A673 (cell line): ENCODE measurements around the gene OTOR. TPM values are rescaled to one million over a fixed set of nuclear protein-coding genes. Genes with fewer than 3 reads are reported as not detected.

ENCODE experiments used
- BruUV-seq: library from RNA; stranded (reverse); fragments of 400-500 nt; replicated peaks from 2 replicates; lab custom pipeline; 2021; lab: Mats Ljungman, UMichigan
- CTCF ChIA-PET: fragments of 300-600 bp; sonication (Branson Sonifier 250); formaldehyde crosslinking; loops from one replicate; lab custom pipeline; 2022; ENCODE audit warnings: antibody characterized with exemption; lab: Charles Lee
- POLR2A ChIA-PET: fragments of 300-600 bp; sonication (Branson Sonifier 250); formaldehyde crosslinking; loops from one replicate; lab custom pipeline; 2022; ENCODE audit warnings: antibody characterized with exemption; ENCODE audit not compliant: low non-redundant PET; lab: Charles Lee
- DNase-seq: peaks from one replicate; pipeline ENCODE4 v3.0.0-alpha.2; 2015; ENCODE audit warnings: low spot score
- H3K27ac ChIP-seq: fragments of 200-600 bp; sonication (generic); 2 replicates; pipeline ENCODE4 v1.5.1; 2016; ENCODE audit warnings: mixed run types, low read depth, mild to moderate bottlenecking, mixed read lengths, antibody characterized with exemption, low read length; ENCODE audit not compliant: poor library complexity, severe bottlenecking
- H3K27me3 ChIP-seq: fragments of 200-600 bp; sonication (generic); replicated peaks from 2 replicates; pipeline ENCODE4 v1.6.1; 2017; ENCODE audit warnings: mixed run types, low read depth, mild to moderate bottlenecking, mixed read lengths, antibody characterized with exemption, low read length; ENCODE audit not compliant: insufficient read depth, poor library complexity
- H3K36me3 ChIP-seq: fragments of 200-600 bp; sonication (generic); 2 replicates; pipeline ENCODE4 v1.6.1; 2016; ENCODE audit warnings: mixed run types, mild to moderate bottlenecking, mixed read lengths, antibody characterized with exemption, low read length; ENCODE audit not compliant: insufficient read depth, poor library complexity, severe bottlenecking
- H3K4me1 ChIP-seq: fragments of 200-600 bp; sonication (generic); 2 replicates; pipeline ENCODE4 v1.6.1; 2017; ENCODE audit warnings: mixed run types, mild to moderate bottlenecking, mixed read lengths, antibody characterized with exemption, low read length; ENCODE audit not compliant: insufficient read depth, poor library complexity, severe bottlenecking
- H3K4me3 ChIP-seq: fragments of 200-600 bp; sonication (generic); 2 replicates; pipeline ENCODE4 v1.5.1; 2016; ENCODE audit warnings: low read depth, mixed run types, mild to moderate bottlenecking, mixed read lengths, low read length; ENCODE audit not compliant: poor library complexity, severe bottlenecking
- H3K9me3 ChIP-seq: fragments of 200-600 bp; sonication (generic); 2 replicates; pipeline ENCODE4 v1.6.1; 2016; ENCODE audit warnings: mixed run types, low read depth, mild to moderate bottlenecking, mixed read lengths, antibody characterized with exemption, low read length; ENCODE audit not compliant: poor library complexity, severe bottlenecking
- EZH2 ChIP-seq: fragments of 200-600 bp; sonication (generic); IDR thresholded peaks from 2 replicates; pipeline ENCODE4 v1.6.1; 2017; ENCODE audit warnings: borderline replicate concordance, low read depth, mild to moderate bottlenecking, mixed read lengths, antibody characterized with exemption, low read length; ENCODE audit not compliant: poor library complexity, severe bottlenecking
- intact Hi-C: fragments of 100-400 bp; cut with micrococcal nuclease; formaldehyde crosslinking; loops from one replicate; pipeline ENCODE4 v1.10.0; 2022; ENCODE audit not compliant: unreplicated experiment
- total RNA-seq: library from RNA; stranded (reverse); gene quantifications from 2 replicates; pipeline ENCODE4 v1.2.3, GENCODE V29; 2021
- TF ChIP-seq, protein P1 (sequence below): fragments of 300-800, 200-600 bp; sonication (generic); conservative IDR thresholded peaks from 2 replicates; pipeline ENCODE4 v1.5.1; 2017; ENCODE audit warnings: low read depth, mild to moderate bottlenecking, antibody characterized with exemption, low read length, moderate library complexity, mixed read lengths

The OTOR gene
- total RNA-seq, 1 experiment from 2014 or later = not detected

GRCh38 chr20:16703570-16703969 lies 44.6 kb upstream of the OTOR start:
- no TSS peak for BruUV-seq
- Histone ChIP-seq H3K27me3 (no peaks in the 10 kb centered on the region), H3K9me3 (no peaks in the 10 kb centered on the region), H3K36me3 (no peaks in the 10 kb centered on the region), H3K4me1 (no peaks in the 10 kb centered on the region), H3K4me3 (no peak overlapping the region), H3K27ac (no peak overlapping the region)
- no peak for DNase-seq
- ChIA-PET POLR2A (no interaction called here), CTCF (no interaction called here)
- intact Hi-C loops = no loop called here
- TF ChIP-seq EZH2 = no peak
- TF ChIP-seq, protein P1, sequence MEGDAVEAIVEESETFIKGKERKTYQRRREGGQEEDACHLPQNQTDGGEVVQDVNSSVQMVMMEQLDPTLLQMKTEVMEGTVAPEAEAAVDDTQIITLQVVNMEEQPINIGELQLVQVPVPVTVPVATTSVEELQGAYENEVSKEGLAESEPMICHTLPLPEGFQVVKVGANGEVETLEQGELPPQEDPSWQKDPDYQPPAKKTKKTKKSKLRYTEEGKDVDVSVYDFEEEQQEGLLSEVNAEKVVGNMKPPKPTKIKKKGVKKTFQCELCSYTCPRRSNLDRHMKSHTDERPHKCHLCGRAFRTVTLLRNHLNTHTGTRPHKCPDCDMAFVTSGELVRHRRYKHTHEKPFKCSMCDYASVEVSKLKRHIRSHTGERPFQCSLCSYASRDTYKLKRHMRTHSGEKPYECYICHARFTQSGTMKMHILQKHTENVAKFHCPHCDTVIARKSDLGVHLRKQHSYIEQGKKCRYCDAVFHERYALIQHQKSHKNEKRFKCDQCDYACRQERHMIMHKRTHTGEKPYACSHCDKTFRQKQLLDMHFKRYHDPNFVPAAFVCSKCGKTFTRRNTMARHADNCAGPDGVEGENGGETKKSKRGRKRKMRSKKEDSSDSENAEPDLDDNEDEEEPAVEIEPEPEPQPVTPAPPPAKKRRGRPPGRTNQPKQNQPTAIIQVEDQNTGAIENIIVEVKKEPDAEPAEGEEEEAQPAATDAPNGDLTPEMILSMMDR = no peak

DNA sequence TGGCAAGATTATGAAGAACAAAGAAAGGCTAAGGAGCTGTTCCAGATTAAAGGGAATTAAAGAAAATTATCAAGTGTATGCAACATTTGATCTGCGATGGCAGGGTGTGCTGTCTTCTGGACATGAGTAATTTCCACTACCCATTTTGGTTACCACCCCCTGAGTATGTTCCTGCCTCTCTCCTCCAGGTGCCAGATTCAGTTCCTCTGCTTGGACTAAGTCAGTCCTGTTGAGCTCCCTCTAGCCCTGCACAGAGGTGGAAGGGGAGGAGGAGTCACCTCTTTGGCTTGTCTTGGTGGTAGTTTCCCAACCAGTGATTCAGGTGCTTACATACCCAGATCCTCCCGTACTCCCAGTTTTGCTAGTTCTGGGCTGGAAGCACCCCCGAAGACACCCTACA lies 40.5 kb upstream of the OTOR start:
- Histone ChIP-seq H3K36me3 (no peaks in the 10 kb centered on the region), H3K27ac (no peak overlapping the region), H3K4me3 (no peak overlapping the region), H3K9me3 (no peaks in the 10 kb centered on the region), H3K27me3 (peaks cover 11% of the 10 kb centered on the region), H3K4me1 (no peaks in the 10 kb centered on the region)
- intact Hi-C loops = no loop called here
- TF ChIP-seq, protein P1 = no peak
- TF ChIP-seq EZH2 = no peak
- ChIA-PET POLR2A (no interaction called here), CTCF (no interaction called here)
- no peak for DNase-seq
- no TSS peak for BruUV-seq

GRCh38 chr20:16708602-16709001 lies 39.6 kb upstream of the OTOR start:
- no peaks in the 10 kb centered on the region for H3K9me3 ChIP-seq
- DNase-seq = no peak
- POLR2A ChIA-PET = no interaction called here
- no TSS peak for BruUV-seq
- CTCF ChIA-PET = no interaction called here
- H3K4me3 ChIP-seq = no peak overlapping the region
- no peak for TF ChIP-seq EZH2
- H3K4me1 ChIP-seq = no peaks in the 10 kb centered on the region
- no peaks in the 10 kb centered on the region for H3K36me3 ChIP-seq
- H3K27me3 ChIP-seq = peaks cover 15% of the 10 kb centered on the region
- intact Hi-C loops = no loop called here
- no peak overlapping the region for H3K27ac ChIP-seq

DNA sequence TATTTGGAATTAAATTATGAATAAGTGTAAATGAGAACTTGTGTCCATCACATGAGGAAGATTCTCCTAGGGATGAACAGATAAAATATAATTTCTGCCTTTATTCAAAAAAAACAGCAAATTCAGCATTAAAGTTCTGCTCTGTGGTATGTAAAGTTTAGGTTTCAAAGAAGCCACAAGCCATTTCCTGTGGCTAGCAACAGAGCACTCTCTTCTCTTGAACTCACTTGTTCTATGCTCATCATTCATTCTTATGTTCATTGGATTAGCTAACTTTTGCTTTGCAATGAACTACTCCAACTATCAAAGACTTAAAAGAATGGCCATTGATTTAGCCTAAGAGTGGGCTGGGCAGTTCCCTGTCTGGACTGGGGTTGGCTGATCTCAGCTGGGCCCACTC lies 39.1 kb upstream of the OTOR start:
- no peak for DNase-seq
- Histone ChIP-seq H3K4me3 (no peak overlapping the region), H3K4me1 (no peaks in the 10 kb centered on the region), H3K36me3 (no peaks in the 10 kb centered on the region), H3K9me3 (no peaks in the 10 kb centered on the region), H3K27ac (no peak overlapping the region), H3K27me3 (peaks cover 18% of the 10 kb centered on the region)
- no TSS peak for BruUV-seq
- TF ChIP-seq, protein P1 = no peak
- TF ChIP-seq EZH2 = no peak
- ChIA-PET CTCF (no interaction called here), POLR2A (no interaction called here)
- intact Hi-C loops = no loop called here
